Activated naive CD4-positive, alpha-beta T cell treated with Interleukin-2 at 50 U/mL for 16 hours (primary cell): ENCODE measurements around the gene CYLD.

ENCODE experiments used
- DNase-seq: peaks from one replicate; pipeline ENCODE4 v3.0.0-alpha.2; 2020

Gene CYLD

DNA sequence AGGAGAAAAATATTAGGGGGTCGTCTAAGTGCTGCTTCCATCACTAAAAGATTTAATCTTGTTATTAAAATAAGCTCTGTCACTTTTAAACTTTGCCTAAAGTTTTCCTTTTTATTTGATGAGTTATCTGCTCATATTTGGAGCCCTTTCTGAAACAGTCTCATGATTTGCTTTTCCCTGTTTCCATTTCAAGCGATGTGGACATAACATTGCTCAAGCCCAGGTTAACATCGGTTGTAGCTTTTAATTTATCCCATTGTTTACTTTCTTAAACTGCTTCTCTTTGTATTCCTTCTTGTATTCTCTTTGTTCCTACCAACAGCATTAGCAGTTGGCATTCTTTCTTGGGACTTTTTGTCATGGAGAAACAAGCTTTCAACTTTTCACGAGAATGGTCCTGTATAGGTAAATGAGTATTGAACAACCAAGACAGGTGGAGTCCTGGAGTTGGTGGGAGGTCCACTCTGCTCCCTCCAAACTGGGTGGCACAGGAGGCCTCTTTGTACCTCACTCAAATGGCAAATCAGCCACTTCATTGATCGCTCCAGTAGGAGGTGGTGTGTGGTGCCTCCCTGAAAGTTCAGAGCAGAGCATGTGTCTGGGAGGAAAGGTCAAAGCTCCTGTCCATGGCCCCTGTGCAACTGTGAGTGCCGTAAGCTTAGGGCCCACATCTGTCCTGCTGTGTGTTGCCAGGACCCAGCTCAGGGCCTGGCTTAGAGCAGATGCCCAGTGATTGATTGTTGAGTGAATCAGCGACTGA lies 107.0 kb downstream of the CYLD start:
- DNase-seq = no peak
